Loucy (cell line): ENCODE measurements around the gene SDR39U1.

Experiments used
- CTCF ChIP-seq: fragments of 200-600 bp; sonication (generic); conservative IDR thresholded peaks from 2 replicates; pipeline ENCODE4 v1.5.1; 2014; ENCODE audit warnings: mild to moderate bottlenecking, antibody characterized with exemption, low read length
- EZH2phosphoT487 ChIP-seq: fragments of 200-600 bp; IDR thresholded peaks from 2 replicates; pipeline ENCODE4 v1.6.1; 2018; ENCODE audit warnings: antibody characterized with exemption, mild to moderate bottlenecking, moderate library complexity, borderline replicate concordance

DNA sequence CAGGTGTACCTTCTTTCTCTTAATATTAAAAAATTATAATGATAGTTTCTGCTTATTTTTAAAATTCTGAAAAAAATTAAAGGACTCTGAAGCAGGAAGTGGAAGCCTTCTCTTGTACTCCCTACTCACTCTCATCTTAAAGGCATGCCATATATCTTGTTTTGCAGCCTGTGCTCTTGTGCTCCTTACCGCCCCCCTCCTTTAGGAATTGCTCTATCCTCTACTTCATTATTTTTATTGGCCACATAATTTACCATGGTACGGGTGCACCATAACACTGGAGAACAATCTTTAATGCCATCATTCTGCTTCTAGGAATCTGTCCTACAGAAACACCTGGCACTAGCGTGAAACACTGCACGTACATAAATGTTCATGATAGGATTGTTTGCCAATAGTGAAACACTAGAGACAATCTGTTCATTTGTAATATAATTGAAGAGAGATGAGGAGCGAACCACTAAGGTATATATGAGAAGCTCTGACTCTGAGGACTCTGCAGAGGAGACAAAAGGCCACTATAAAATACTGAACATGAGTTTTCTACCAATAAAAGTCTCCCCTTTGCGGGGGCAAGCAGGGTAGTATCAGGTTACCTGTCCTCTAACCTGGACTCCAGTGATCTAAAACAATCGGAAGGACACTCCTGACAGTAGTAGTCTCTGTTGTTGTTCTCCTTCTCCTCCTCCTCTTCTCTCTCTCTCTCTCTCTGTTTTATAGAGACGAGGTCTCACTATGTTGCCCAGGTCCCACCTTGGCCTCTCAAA, 50.1 kb downstream of the SDR39U1 start:
- peak; percentile 22 for TF ChIP-seq CTCF
- no peak for TF ChIP-seq EZH2phosphoT487
